GM18508 (cell line): Measurements from ENCODE around the gene MEGF11.
"Not testable (repeated sequence)": the region's sequence is repeated elsewhere in the genome, so short reads cannot be mapped to it uniquely, and the experiment has no call there.

Source experiments
- ATAC-seq: cut with Tn5 transposase; IDR thresholded peaks from one replicate; pipeline ENCODE4 v1.9.1; 2021; ENCODE audit warnings: moderate number of reproducible peaks; ENCODE audit not compliant: insufficient read depth, unreplicated experiment

MEGF11 gene

GRCh38 chr15:66278056-66278455 lies 24.5 kb upstream of the MEGF11 start:
- no peak for ATAC-seq

GRCh38 chr15:66276546-66276945 lies 23.0 kb upstream of the MEGF11 start:
- ATAC-seq = no peak

- ATAC-seq = no peak
Observed at GRCh38 chr15:66275352-66275751, 21.8 kb upstream of the MEGF11 start.

GRCh38 chr15:66270932-66271331 lies 17.4 kb upstream of the MEGF11 start:
- no peak for ATAC-seq

GRCh38 chr15:66269326-66270090 lies 16.0 kb upstream of the MEGF11 start:
- no peak for ATAC-seq

- no peak for ATAC-seq
Observed at GRCh38 chr15:66264859-66265513, 11.4 kb upstream of the MEGF11 start.

- ATAC-seq = not testable (repeated sequence)
Observed at GRCh38 chr15:66262837-66263236, 9.3 kb upstream of the MEGF11 start.

GRCh38 chr15:66261056-66261455 lies 7.5 kb upstream of the MEGF11 start:
- no peak for ATAC-seq

GRCh38 chr15:66256692-66257091 lies 3.1 kb upstream of the MEGF11 start:
- ATAC-seq = no peak

GRCh38 chr15:66254951-66255676 lies 1.6 kb upstream of the MEGF11 start:
- no peak for ATAC-seq

- no peak for ATAC-seq
Observed at GRCh38 chr15:66254089-66254950, 770 bp upstream of the MEGF11 start.

GRCh38 chr15:66252685-66253417 lies 699 bp downstream of the MEGF11 start:
- no peak for ATAC-seq

- no peak for ATAC-seq
Observed at GRCh38 chr15:66251790-66252684, 1.5 kb downstream of the MEGF11 start.

GRCh38 chr15:66251065-66251789 lies 2.3 kb downstream of the MEGF11 start:
- ATAC-seq = no peak

GRCh38 chr15:66249605-66250174 lies 3.9 kb downstream of the MEGF11 start:
- no peak for ATAC-seq

GRCh38 chr15:66246937-66247336 lies 6.6 kb downstream of the MEGF11 start:
- ATAC-seq = no peak

- not testable (repeated sequence) for ATAC-seq
Observed at GRCh38 chr15:66245832-66246231, 7.7 kb downstream of the MEGF11 start.

- no peak for ATAC-seq
Observed at GRCh38 chr15:66241908-66242285, 11.7 kb downstream of the MEGF11 start.
